Airway epithelial cell (primary cell): ENCODE measurements around the gene TMEM214. TPM values are rescaled to one million over a fixed set of nuclear protein-coding genes. Genes with fewer than 3 reads are reported as not detected.

Experiments
- total RNA-seq: library from RNA; depleted of rRNA; stranded (reverse); fragments of >200 nt; gene quantifications from 2 replicates; pipeline ENCODE4 v1.2.3, GENCODE V29; 2015

TMEM214 gene, protein sequence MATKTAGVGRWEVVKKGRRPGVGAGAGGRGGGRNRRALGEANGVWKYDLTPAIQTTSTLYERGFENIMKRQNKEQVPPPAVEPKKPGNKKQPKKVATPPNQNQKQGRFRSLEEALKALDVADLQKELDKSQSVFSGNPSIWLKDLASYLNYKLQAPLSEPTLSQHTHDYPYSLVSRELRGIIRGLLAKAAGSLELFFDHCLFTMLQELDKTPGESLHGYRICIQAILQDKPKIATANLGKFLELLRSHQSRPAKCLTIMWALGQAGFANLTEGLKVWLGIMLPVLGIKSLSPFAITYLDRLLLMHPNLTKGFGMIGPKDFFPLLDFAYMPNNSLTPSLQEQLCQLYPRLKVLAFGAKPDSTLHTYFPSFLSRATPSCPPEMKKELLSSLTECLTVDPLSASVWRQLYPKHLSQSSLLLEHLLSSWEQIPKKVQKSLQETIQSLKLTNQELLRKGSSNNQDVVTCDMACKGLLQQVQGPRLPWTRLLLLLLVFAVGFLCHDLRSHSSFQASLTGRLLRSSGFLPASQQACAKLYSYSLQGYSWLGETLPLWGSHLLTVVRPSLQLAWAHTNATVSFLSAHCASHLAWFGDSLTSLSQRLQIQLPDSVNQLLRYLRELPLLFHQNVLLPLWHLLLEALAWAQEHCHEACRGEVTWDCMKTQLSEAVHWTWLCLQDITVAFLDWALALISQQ
- 22.2 and 28.2 TPM in 2 replicates for total RNA-seq

DNA sequence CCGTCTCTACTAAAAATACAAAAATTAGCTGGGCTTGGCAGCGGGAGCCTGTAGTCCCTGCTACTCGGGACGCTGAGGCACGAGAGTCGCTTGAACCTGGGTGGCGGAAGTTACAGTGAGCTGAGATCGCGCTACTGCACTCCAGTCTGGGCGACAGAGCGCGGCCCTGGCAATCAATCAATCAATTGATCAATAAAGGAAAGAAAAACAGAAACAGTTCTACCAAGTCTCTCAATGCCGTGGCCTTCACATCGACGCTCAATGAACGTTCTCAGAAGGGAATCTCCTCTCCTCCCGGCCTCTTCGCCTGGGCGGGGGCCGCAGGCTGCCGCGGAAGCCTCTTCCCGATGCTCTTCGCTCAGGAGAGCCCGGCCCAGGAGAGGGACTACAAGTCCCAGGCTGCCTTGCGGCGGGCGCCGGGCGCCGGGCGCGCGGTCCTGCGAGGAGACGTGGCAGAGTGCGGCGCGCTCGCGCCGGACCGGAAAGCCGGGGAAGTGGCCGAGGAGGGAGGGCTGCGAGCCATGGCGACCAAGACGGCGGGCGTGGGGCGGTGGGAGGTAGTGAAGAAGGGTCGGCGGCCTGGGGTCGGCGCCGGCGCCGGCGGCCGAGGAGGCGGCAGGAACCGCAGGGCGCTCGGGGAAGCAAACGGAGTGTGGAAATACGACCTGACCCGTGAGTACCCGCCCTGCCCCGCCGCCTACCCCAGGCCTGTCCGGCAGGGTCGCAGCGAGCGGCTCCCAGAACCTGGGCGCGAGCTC lies at the start of gene TMEM214:
TMEM214 (plus strand) TSS at position 471 of the 758 bp plus-strand sequence; CDS start at position 522, 51 bp downstream.

DNA sequence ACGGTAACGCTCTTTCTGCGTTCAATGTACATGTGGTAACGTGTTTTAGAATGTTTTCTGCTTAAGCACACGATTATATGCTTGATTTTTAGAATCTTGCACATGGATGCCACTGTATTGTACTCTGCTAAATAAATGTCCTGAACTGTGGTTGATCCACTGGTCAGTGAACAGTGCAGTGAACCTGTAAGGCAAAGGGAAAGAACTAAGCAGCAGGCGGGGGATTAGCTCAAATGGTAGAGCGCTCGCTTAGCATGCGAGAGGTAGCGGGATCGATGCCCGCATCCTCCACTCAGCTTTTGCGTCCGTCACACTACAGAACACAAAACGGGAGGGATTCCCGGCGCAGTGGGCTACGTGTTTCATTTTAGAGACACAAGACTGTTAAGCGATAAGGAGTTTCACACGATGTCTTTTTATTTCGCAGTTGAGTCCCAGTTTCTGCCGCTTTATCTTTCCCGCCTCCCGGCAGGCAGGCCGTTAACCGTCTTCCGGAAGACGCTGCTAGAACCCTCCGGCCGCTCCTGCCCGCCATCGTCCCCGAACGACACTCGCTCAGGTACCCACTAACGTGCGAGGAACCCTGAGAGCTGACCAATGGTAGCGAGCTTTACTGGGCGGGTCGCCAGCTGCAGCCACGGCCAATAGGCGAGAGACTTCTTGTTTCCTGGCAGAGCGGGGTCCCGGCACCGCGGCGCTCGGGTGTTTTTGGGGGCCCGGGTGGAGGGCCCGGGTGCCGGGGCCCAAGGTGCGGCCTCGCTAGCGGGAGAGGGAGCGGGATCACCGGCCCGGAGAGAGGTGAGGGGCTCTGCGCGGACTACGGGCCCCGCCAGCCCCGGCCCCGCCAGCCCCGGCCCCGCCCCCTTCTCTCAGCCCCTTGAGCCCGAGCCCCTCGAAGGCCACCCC lies 18.5 kb downstream of the TMEM214 start, which contains the start of gene AGBL5:
AGBL5 (plus strand) TSS at position 673 of the 906 bp plus-strand sequence. CDS start 1,291 bp downstream, outside the sequence.

DNA sequence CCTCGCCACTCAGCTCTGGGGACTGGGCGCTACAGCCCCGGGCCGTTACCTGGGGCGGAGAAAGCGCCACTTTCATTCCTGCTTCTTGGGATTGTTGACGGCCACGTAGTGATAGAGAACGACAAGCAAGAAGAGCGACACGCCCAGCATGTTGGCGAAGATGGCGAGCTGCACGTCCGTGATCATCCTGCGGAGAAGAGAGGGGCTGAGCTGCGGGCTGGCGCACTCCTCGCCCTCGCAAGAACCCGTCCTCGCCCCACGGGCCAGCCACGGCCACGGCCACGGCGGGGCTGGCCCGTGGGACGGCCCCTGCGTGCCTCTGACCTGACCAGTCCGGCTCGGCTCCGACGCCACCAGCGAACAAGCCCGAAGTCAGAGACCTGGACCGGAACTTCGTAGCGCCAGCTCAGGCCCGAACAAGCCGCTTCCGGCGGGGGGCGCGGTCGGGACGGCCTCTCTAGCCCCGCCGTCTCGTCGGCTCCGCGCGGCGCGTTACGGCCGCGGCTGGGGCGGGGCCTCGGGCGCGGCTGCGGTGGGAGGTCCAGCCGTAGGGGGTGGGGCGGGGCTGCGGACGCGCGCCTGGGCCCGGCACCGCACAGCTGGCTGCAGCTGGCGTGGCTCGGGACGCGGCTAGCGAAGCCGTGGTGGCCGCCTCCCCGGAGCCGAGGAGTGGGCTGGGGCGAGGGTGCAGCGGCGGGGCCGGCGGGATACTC lies 38.7 kb downstream of the TMEM214 start, which contains the start of gene OST4:
OST4 (minus strand) TSS at position 378 of the 713 bp plus-strand sequence.

DNA sequence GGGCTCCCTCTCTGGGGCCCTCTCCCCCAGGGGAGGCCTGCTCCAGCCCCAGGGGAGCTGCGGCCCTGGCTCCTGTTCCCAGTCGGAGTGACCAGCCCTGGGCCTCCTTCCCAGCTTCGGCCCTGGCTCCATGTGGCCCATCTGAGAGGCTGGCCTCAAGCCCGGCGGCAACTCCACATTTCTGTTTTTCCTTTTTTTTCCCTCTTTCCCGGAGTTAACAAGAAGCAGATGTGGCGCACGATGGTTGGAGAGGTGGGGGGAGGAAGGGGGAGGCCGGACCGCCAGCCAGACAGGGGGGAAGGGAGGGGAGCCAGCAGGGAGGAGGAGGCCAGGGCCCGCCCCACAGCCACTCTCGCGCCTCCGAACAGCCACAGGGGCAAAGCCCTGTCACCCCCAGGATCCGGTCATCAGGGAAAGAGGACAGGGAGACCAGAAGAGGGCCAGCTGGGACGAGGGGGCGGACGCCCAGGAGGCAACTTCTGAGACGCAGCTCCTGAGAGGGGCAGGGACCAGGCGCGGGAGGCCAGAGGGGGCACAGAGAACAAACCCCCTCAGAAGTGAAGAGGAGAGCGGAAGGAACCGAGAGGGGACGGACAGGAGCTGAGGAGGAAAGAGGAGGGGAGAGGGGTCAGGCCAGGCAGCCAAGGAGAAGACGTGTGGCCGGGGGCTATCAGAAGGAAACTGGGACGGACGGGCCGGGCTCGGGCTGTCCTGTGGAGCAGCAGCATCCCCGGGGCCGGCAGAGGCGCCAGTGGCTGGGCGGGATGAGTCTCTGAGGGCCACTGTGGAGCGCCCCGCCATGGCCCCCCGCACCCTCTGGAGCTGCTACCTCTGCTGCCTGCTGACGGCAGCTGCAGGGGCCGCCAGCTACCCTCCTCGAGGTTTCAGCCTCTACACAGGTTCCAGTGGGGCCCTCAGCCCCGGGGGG lies 45.8 kb downstream of the TMEM214 start, which contains the start of gene EMILIN1:
EMILIN1 (plus strand) TSS at position 349 of the 928 bp plus-strand sequence; CDS start at position 800, 451 bp downstream.

DNA sequence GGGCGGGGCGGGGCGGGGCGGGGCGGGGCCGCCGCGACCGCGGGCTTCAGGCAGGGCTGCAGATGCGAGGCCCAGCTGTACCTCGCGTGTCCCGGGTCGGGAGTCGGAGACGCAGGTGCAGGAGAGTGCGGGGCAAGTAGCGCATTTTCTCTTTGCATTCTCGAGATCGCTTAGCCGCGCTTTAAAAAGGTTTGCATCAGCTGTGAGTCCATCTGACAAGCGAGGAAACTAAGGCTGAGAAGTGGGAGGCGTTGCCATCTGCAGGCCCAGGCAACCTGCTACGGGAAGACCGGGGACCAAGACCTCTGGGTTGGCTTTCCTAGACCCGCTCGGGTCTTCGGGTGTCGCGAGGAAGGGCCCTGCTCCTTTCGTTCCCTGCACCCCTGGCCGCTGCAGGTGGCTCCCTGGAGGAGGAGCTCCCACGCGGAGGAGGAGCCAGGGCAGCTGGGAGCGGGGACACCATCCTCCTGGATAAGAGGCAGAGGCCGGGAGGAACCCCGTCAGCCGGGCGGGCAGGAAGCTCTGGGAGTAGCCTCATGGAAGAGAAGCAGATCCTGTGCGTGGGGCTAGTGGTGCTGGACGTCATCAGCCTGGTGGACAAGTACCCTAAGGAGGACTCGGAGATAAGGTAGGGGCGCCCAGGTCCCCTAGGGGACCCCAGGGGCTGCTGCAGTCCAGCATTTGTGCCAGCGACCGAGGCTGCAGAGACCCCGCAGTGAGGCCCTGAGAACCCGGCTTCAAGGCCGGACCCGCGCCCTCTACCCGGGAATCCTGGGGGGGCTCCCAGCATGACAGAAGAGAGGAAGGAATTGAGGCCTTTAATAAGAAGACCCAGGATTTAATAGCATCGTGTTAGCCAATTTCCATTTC lies 54.2 kb downstream of the TMEM214 start, which contains the start of gene KHK:
KHK (plus strand) TSS at position 49 of the 870 bp plus-strand sequence; CDS start at position 537, 488 bp downstream.

Other genes starting within 250 kb of the TMEM214 start
- gene CENPA, start 246.9 kb upstream of the TMEM214 start, total RNA-seq = 6.2 and 12.6 TPM in 2 replicates
- not detected in 2 replicates for gene DPYSL5, start 184.8 kb upstream of the TMEM214 start, total RNA-seq
- gene MAPRE3, start 62.3 kb upstream of the TMEM214 start, total RNA-seq = 3.9 and 5.8 TPM in 2 replicates
- gene AGBL5, start 18.7 kb downstream of the TMEM214 start, total RNA-seq = 19.3 and 23.4 TPM in 2 replicates
- 257 and 386 TPM in 2 replicates for gene OST4, start 38.7 kb downstream of the TMEM214 start, total RNA-seq
- 5.8 and 6.1 TPM in 2 replicates for gene EMILIN1, start 45.6 kb downstream of the TMEM214 start, total RNA-seq
- 2.2 and 4.6 TPM in 2 replicates for gene KHK, start 53.8 kb downstream of the TMEM214 start, total RNA-seq
- gene CGREF1, start 86.2 kb downstream of the TMEM214 start, total RNA-seq = 0.70 and 3.2 TPM in 2 replicates
- gene ABHD1, start 90.8 kb downstream of the TMEM214 start, total RNA-seq = not detected in 2 replicates
- 59.9 and 68.1 TPM in 2 replicates for gene PREB, start 101.7 kb downstream of the TMEM214 start, total RNA-seq
- gene PRR30, start 106.4 kb downstream of the TMEM214 start, total RNA-seq = not detected in 2 replicates
- gene TCF23, start 116.0 kb downstream of the TMEM214 start, total RNA-seq = not detected in 2 replicates
- gene ATRAID, start 179.1 kb downstream of the TMEM214 start, total RNA-seq = 120 and 148 TPM in 2 replicates
- gene SLC5A6, start 179.3 kb downstream of the TMEM214 start, total RNA-seq = 29.6 and 40.1 TPM in 2 replicates
- 43.7 and 51.4 TPM in 2 replicates for gene CAD, start 184.4 kb downstream of the TMEM214 start, total RNA-seq
- not detected in 2 replicates for gene SLC30A3, start 230.1 kb downstream of the TMEM214 start, total RNA-seq
- gene DNAJC5G, start 242.5 kb downstream of the TMEM214 start, total RNA-seq = not detected in 2 replicates
- not detected in 2 replicates for gene TRIM54, start 249.5 kb downstream of the TMEM214 start, total RNA-seq